Nasal cavity respiratory epithelium epithelial cell of viscerocranial mucosa (primary cell): Measurements from ENCODE around the gene EGFR. TPM values are rescaled to one million over a fixed set of nuclear protein-coding genes. Genes with fewer than 3 reads are reported as not detected.

Experiments
- total RNA-seq: library from RNA; depleted of rRNA; stranded (reverse); fragments of >200 nt; gene quantifications from 2 replicates; pipeline ENCODE4 v1.2.3, GENCODE V29; 2014

Gene EGFR
- 152 and 358 TPM in 2 replicates for total RNA-seq

GRCh38 chr7:55018361-55019190 lies at the start of gene EGFR:
Gene EGFR (plus strand): TSS chr7:55019017. CDS start chr7:55019278, 261 bp downstream.

